HepG2 (cell line): ENCODE data around the gene TMBIM6. TPM values are rescaled to one million over a fixed set of nuclear protein-coding genes. Genes with fewer than 3 reads are reported as not detected.
A peak's percentile ranks its signal among the peaks of the same experiment; 100 is the strongest.

ENCODE experiments used
- ATAC-seq: fragments of 200-7000 bp; cut with Tn5 transposase; 3 replicates; pipeline ENCODE4 v1.9.1; 2020; ENCODE audit warnings: mild to moderate bottlenecking, moderate library complexity
- BruUV-seq: library from RNA; stranded (reverse); fragments of 400-500 nt; replicated peaks from 2 replicates; lab custom pipeline; 2021; lab: Mats Ljungman, UMichigan
- CTCF ChIA-PET: fragments of 300-600 bp; formaldehyde crosslinking; extraction: SDS; loops from one replicate; lab custom pipeline; 2021; ENCODE audit warnings: low total read pairs, inconsistent platforms, low intra/inter-chr PET ratio; lab: Yijun Ruan, JAX
- POLR2A ChIA-PET: fragments of 350-600 bp; sonication (Branson Sonifier 250); formaldehyde crosslinking; loops from one replicate; lab custom pipeline; 2020; ENCODE audit warnings: antibody characterized with exemption, inconsistent platforms; lab: Yijun Ruan, JAX
- DNase-seq: peaks from one replicate; pipeline ENCODE4 v3.0.0-alpha.2; 2015; ENCODE audit warnings: low spot score
- FAIRE-seq: peaks from 3 replicates; lab custom pipeline; 2011; peaks lifted over from hg19 to GRCh38; lab: Jason Lieb, UNC
- H2AFZ ChIP-seq: one replicate; pipeline ENCODE4 v1.6.1; 2011; ENCODE audit warnings: low read length, inconsistent platforms
- H3K27ac ChIP-seq: fragments of 300-600 bp; 3 replicates; pipeline ENCODE4 v1.8.0; 2011; ENCODE audit warnings: mixed run types, mild to moderate bottlenecking, mixed read lengths, low read length, inconsistent platforms; ENCODE audit not compliant: insufficient read depth; ENCODE audit errors: extremely low read length
- H3K27me3 ChIP-seq, 2 experiments: fragments of 200-600 bp in 1 of 2; 2 replicates in 1 of 2; 3 replicates in 1 of 2; pipeline versions ENCODE4 v1.6.0 to v1.8.0; 2011; ENCODE audit warnings: low read length in 2 of 2, mild to moderate bottlenecking in 2 of 2, moderate library complexity in 2 of 2, inconsistent platforms in 1 of 2; ENCODE audit not compliant: insufficient read depth in 2 of 2, control insufficient read depth in 1 of 2
- H3K36me3 ChIP-seq, 2 experiments: fragments of 200-600 bp in 1 of 2; replicated peaks in 1 of 2; 2 replicates in 1 of 2; 3 replicates in 1 of 2; pipeline versions ENCODE4 v1.5.1 to v1.8.0; 2011; ENCODE audit warnings: low read length in 2 of 2, inconsistent platforms in 1 of 2; ENCODE audit not compliant: insufficient read depth in 2 of 2, control insufficient read depth in 1 of 2
- H3K4me1 ChIP-seq: 2 replicates; pipeline ENCODE4 v1.5.1; 2012; ENCODE audit warnings: low read length, inconsistent platforms; ENCODE audit not compliant: insufficient read depth
- H3K4me2 ChIP-seq: 2 replicates; pipeline ENCODE4 v1.6.0; 2011; ENCODE audit warnings: low read depth, low read length, inconsistent platforms
- H3K4me3 ChIP-seq, 3 experiments: fragments of 200-600 bp in 1 of 3; sonication (generic), shearing (Covaris generic) in 1 of 3; replicated peaks in 1 of 3; 2 replicates each; pipeline ENCODE4 v1.5.1; 2011 to 2016; ENCODE audit warnings: low read length in 3 of 3, inconsistent platforms in 2 of 3, low read depth in 2 of 3, mild to moderate bottlenecking in 2 of 3, control low read depth in 1 of 3, mixed read lengths in 1 of 3; ENCODE audit not compliant: insufficient read depth in 1 of 3
- H3K79me2 ChIP-seq: one replicate; pipeline ENCODE4 v1.6.1; 2011; ENCODE audit warnings: low read length, inconsistent platforms; ENCODE audit not compliant: insufficient read depth
- H3K9ac ChIP-seq: 2 replicates; pipeline ENCODE4 v1.6.0; 2011; ENCODE audit warnings: mild to moderate bottlenecking, low read depth, low read length, inconsistent platforms; ENCODE audit not compliant: insufficient read depth
- H3K9me3 ChIP-seq: 2 replicates; pipeline ENCODE4 v1.5.1; 2012; ENCODE audit warnings: mild to moderate bottlenecking, low read length
- H4K20me1 ChIP-seq: 2 replicates; pipeline ENCODE4 v1.6.0; 2011; ENCODE audit warnings: inconsistent platforms, mild to moderate bottlenecking, low read length, moderate library complexity; ENCODE audit not compliant: insufficient read depth
- KAT2B ChIP-seq: fragments of 150-350 bp; IDR thresholded peaks from 2 replicates; pipeline ENCODE4 v1.6.1; 2014; ENCODE audit warnings: low read depth, low read length, borderline replicate concordance
- POLR2A ChIP-seq, 2 experiments: IDR thresholded peaks; 2 replicates each; pipeline ENCODE4 v1.6.1; 2011; ENCODE audit warnings: low read depth in 2 of 2, low read length in 2 of 2, mild to moderate bottlenecking in 1 of 2, moderate library complexity in 1 of 2; ENCODE audit not compliant: insufficient read depth in 1 of 2
- RBFOX2 ChIP-seq: fragments of 200-400 bp; formaldehyde crosslinking; IDR thresholded peaks from 2 replicates; pipeline ENCODE4 v1.6.1; 2017; ENCODE audit warnings: low read depth, mild to moderate bottlenecking, low read length
- REXO4 ChIP-seq: sonication (generic); formaldehyde crosslinking; IDR thresholded peaks from 2 replicates; pipeline ENCODE4 v1.8.0; 2022; ENCODE audit warnings: missing genetic modification reagents, mild to moderate bottlenecking, borderline replicate concordance
- WGBS: methylation state at CpG from one replicate; pipeline ENCODE4 v1.1.6; 2017; ENCODE audit warnings: low lambda C conversion rate; 5-methylcytosine and 5-hydroxymethylcytosine counted together
- in situ Hi-C: cut with HindIII; loops from 2 replicates; pipeline ENCODE4 v1.10.0; 2017; ENCODE audit warnings: low pct_unique_long_range_greater_than_20kb; ENCODE audit not compliant: extremely low pct_ligation_motif_present
- intact Hi-C: fragments of 100-400 bp; cut with micrococcal nuclease; formaldehyde crosslinking; loops from one replicate; pipeline ENCODE4 v1.10.0; 2022; ENCODE audit not compliant: unreplicated experiment
- polyA plus RNA-seq, 8 experiments: library from polyadenylated mRNA; depleted of rRNA in 3 of 8; stranded (reverse) in 7 of 8; unstranded in 1 of 8; fragments of >200 nt; fragmentation: Illumina TruSeq in 4 of 8; extraction: Trizol in 4 of 8; gene quantifications; 2 replicates each; pipeline versions ENCODE4 v1.2.1 to v1.2.3, GENCODE V29; 2011 to 2016; ENCODE audit warnings: low read depth in 4 of 8, missing spikeins in 1 of 8, mixed read lengths in 1 of 8; ENCODE audit not compliant: insufficient read depth in 1 of 8
- total RNA-seq, 5 experiments: library from RNA; depleted of rRNA; stranded (reverse); fragments of >200 nt; fragmentation: Illumina TruSeq; extraction: Trizol; gene quantifications; 2 replicates each; pipeline ENCODE4 v1.2.3, GENCODE V29; 2016; ENCODE audit warnings: low read depth in 1 of 5
- TF ChIP-seq, protein P1 (sequence below): sonication (generic); formaldehyde crosslinking; IDR thresholded peaks from 2 replicates; pipeline ENCODE4 v1.4.0; 2020; ENCODE audit warnings: missing genetic modification reagents

The TMBIM6 gene
- total and polyA plus RNA-seq, 2 of the 13 experiments (the other 11 are each of a cell fraction or from before 2014, with no cell fraction given) = 412 to 468 TPM

GRCh38 chr12:49744363-49744885 lies 3.1 kb downstream of the TMBIM6 start (continued):
- TF ChIP-seq, protein P1, sequence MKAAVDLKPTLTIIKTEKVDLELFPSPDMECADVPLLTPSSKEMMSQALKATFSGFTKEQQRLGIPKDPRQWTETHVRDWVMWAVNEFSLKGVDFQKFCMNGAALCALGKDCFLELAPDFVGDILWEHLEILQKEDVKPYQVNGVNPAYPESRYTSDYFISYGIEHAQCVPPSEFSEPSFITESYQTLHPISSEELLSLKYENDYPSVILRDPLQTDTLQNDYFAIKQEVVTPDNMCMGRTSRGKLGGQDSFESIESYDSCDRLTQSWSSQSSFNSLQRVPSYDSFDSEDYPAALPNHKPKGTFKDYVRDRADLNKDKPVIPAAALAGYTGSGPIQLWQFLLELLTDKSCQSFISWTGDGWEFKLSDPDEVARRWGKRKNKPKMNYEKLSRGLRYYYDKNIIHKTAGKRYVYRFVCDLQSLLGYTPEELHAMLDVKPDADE (CRISPR knock-in tag) = no peak

- Histone ChIP-seq H3K9ac (no peak overlapping the region), H3K36me3 (peaks cover 6 to 31% of the 10 kb centered on the region in 2 experiments), H3K79me2 (peaks cover 97% of the 10 kb centered on the region), H3K27me3 (no peaks in the 10 kb centered on the region), H3K9me3 (no peaks in the 10 kb centered on the region), H4K20me1 (peaks cover 98% of the 10 kb centered on the region), H3K4me1 (peaks cover 88% of the 10 kb centered on the region), H3K27ac (no peak overlapping the region), H3K4me3 (no peak overlapping the region), H2AFZ (no peak overlapping the region), H3K4me2 (no peak overlapping the region)
- in situ Hi-C loops = no loop called here
- FAIRE-seq (no peak), DNase-seq (no peak), ATAC-seq (peak; percentile 32; the same call in 1 of the 3 replicates)
- BruUV-seq = no TSS peak
- ChIA-PET CTCF (no interaction called here), POLR2A (interaction anchor here (0.6 kb wide), 1 partner anchor 126 kb away, joined by 5 read pairs; the partner anchor contains the start of gene PRPF40B)
- intact Hi-C loops = no loop called here
- WGBS = 72% methylated on average over 1 of the region's 1 CpG
- TF ChIP-seq REXO4 (no peak), POLR2A (IDR thresholded peaks at IDR 0.05; ENCODE audit: insufficient read depth in 1 of 2, low read depth in 2 of 2, low read length in 2 of 2) (0 out of 4 replicates have a peak, but pooled peaks of 1 of the 2 experiments have one; percentile 29)
These were observed 6.9 kb downstream of the TMBIM6 start for GRCh38 chr12:49748306-49748705.

GRCh38 chr12:49748800-49749199 lies 7.4 kb downstream of the TMBIM6 start:
- DNase-seq (no peak), FAIRE-seq (no peak), ATAC-seq (no peak)
- Histone ChIP-seq H3K27me3 (no peaks in the 10 kb centered on the region), H3K4me1 (peaks cover 83% of the 10 kb centered on the region), H3K9ac (no peak overlapping the region), H4K20me1 (peaks cover 95% of the 10 kb centered on the region), H3K4me3 (no peak overlapping the region), H3K4me2 (no peak overlapping the region), H3K79me2 (peaks cover 97% of the 10 kb centered on the region), H2AFZ (no peak overlapping the region)
- in situ Hi-C loops = no loop called here
- POLR2A ChIA-PET = interaction anchor here (0.5 to 2.1 kb wide), 3 partner anchors 7 to 126 kb away, joined by 3 to 16 read pairs (median 5); partner anchors contain the start of genes PRPF40B and TMBIM6
- no TSS peak for BruUV-seq
- WGBS = 94% methylated on average over 3 of the region's 3 CpGs
- intact Hi-C loops = no loop called here
- 0 out of 2 replicates have a peak, but pooled peaks have one; percentile 16 for TF ChIP-seq RBFOX2
- TF ChIP-seq KAT2B = no peak
- TF ChIP-seq, all 625 proteins: peak for 1
- H3K36me3 ChIP-seq = peaks cover 9 to 36% of the 10 kb centered on the region in 2 experiments
- CTCF ChIA-PET = no interaction called here
- H3K9me3 ChIP-seq = no peaks in the 10 kb centered on the region
- no peak overlapping the region for H3K27ac ChIP-seq
